Stimulated activated CD8-positive, alpha-beta memory T cell treated with anti-CD3 and anti-CD28 coated beads, Interleukin-7, amount 100 ng/mL, for 4 hours (primary cell): ENCODE data around the gene SENP1.

Source experiments
- DNase-seq, 2 donors: peaks; one replicate each; pipeline ENCODE4 v3.0.0-alpha.2; 2020; ENCODE audit warnings: low read depth in 2 of 2

SENP1 gene

DNA sequence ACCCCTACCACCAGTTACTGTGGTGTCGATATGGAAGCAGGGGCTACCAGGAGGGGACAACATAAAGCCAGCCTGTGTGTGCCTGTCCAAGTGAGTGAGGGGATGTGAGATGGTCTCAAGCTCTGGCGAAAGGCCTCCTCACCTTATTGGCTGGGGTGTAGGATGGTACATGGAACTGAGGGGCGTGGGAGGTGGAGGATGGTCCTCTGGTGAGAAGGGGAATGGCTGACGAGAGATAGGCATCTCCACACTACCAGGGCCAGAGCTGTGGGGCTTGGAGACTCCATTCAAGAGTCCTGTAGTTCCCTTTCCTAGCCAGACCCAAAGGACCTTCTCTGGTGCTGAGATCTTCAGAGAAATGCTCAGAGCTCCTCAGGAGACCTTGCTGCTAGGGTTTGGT is 69.1 kb downstream of the SENP1 start:
- no peak for DNase-seq

DNA sequence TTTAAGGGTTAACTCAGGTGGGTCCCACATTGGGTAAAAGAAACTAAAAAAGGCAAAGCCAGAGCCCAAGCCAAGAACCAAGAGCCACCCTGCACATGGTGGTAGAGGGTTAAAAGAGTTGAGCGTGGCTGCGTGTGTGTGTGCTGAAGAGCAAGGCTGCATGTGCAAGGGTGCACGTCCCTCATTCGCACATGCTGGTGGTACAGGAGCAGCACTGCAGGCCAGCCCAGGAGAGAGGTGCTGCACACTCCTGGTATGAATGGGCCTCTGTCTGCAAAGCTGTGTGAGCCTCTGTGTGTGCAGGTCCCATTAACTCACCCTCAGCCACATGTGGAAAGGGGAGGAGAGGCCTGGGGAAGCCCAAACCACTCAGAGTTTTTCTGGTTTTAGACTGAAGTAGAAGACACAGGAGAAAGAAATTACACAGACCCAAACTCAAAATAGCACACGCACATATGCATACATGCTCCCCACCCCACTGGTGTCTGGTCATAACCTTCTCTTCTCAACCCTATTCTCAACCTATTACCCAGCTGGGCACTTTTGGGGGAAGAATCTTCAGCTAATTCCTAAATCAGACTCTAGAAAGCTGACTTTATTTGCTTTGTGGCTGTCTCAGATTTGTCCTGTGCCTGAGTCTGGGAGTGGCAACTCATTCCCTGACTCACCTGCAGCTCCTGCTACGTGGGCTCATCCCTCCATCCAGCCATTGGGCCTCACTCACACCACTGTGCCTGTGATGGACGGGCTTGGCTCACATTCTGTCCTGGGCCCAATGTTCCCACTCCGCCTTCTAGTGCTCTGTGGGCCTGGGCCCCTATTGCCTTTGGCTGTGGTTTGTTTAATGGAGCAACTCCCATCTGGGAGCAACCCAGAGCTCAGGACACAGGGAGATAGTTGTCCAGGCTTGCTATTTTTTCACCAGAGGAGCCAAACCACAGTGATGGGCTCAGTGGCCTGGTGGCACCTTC is 70.8 kb downstream of the SENP1 start:
- DNase-seq = no peak

- no peak for DNase-seq
Observed at GRCh38 chr12:48033451-48033850, 72.4 kb downstream of the SENP1 start.

GRCh38 chr12:48032597-48032996 is 73.3 kb downstream of the SENP1 start:
- no peak for DNase-seq

- no peak for DNase-seq
Observed at GRCh38 chr12:48031135-48031960, 74.5 kb downstream of the SENP1 start.

DNA sequence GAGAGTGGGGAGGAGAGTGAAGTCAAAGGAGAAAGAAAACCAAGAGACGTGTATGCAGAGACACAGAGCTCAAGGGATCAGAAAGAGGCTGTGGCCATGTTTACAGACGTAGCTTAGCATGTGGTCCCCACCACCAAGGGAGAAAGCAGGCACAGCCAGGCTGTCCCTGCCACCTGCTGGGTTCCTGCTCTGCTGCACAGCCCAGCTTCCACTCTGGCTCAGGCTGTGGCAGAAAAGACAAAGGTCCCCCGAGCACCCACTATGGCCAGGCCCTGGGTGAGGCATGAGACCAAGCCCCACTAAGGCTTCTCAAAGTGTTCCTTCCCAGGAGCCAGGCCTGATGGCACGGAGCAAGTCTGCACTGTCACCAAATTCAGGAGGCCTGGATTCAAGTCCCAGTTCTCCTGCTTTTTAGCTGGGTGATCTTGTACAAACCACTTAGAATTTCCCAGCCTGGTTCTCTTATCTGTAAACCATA is 75.7 kb downstream of the SENP1 start:
- no peak for DNase-seq

- DNase-seq = no peak
Observed at GRCh38 chr12:48029491-48030172, 76.2 kb downstream of the SENP1 start.

DNA sequence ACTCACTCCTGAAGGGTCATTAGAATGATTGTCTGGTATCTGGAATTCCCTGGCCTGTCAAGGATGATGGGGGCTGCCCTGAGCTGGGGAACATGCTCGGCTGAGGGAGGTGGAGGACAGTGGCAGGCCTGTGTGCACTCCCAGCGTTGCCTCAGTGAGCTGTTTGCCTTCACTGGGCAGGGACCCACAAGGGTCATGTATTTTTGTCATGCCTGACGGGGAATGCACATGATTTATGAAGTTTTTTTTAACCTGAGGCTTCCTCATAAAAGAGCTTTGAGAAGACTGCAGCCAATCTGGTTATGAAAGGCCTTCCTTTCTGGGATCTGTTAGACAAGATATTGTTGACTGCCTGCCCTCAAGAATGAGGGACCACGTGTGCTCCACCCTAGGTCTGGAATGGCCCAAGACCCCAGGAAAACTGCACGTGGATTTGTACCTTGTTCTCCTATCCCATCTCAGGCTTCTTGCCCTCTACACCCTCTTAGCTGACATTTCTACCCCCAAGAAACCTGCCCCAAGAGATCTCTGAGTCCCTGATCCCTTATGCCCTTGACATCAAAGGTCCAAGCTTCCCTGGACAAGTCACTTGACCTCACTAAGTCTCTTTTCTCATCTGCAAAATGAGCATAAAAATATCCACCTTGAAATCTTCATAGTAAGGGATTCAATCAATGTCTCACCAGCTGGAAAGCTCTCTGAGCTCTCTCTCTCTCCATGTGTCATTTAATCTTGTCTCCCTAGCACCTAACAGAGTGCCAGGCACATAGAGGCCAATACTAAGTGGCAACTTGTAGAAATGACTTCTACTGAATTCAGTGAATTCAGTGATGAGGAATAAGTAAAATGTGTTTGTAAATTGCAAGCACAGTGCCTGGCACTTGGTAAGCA is 77.1 kb downstream of the SENP1 start:
- no peak for DNase-seq

GRCh38 chr12:48027183-48028002 is 78.5 kb downstream of the SENP1 start:
- DNase-seq = no peak

GRCh38 chr12:48026060-48026827 is 79.6 kb downstream of the SENP1 start:
- DNase-seq = no peak

- DNase-seq = no peak
Observed at GRCh38 chr12:48025281-48025680, 80.6 kb downstream of the SENP1 start.

- no peak for DNase-seq
Observed at GRCh38 chr12:48024735-48025134, 81.1 kb downstream of the SENP1 start.

GRCh38 chr12:48023386-48023785 is 82.5 kb downstream of the SENP1 start:
- no peak for DNase-seq

DNA sequence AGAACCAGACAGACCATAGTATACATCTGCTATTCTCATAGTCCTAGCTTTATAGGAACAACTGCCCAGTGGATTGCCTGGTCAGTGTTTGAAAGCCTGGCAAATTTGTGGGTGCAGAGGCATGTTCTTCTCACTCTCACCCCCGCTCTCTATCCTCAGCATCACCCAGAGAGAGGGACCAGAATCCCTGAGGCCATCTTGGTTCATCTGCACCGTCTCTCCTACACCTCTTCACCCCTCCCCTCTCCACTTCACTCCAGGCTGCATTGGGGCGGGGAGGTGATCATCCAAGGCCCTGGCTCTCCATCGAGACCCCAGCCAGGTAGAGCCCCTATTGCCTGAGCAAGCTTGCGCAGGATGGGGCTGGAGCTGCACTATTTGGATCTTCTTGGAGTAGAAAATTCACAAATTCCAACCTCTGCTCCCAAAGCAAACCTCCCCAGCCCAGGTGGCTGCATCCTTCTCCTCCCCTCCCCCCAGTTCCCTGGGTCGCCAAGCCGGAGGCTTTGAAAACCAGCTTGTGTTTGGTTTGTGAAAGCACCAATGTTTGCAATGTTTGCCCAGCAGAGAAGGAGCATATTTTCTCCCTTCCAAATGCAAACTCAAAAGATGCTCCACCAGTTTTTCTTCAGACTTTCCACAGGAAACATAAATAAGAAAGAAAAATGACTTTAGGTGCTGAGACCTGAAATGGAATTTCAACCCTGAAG is 83.0 kb downstream of the SENP1 start:
- no peak for DNase-seq

GRCh38 chr12:48022180-48022521 is 83.7 kb downstream of the SENP1 start:
- DNase-seq = no peak

DNA sequence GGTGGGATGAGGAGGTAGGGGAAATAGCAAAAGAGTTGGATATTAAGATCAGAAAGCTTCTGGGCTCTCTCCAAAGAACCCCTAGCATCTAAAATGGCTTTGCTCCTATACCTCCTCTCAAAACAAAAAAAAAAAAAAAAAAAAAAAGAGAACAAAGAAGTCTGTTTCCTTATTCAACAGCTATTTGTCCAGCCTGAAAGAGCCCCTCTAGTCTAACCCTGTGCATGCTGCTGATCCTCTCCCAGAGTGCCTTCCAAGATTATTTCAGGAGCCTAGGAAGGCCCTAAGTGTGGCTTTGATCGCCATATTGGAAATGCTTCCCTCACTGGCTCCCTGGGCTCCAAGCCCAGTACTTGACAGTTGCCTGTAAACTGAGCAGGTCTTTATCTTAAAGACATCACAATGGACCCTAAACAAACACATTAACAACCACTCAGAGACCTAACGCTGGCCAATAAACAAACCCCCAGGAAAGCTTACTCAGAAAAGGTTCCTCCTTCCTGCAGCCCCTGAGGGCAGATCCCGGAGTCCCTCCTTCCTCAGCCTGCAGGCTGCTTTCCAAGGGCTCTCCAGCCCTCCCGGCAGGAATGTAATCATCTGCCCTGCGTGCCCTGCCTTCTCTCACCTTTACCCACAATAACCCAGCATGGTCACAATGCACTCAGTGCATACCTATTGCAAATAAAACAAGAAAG is 84.2 kb downstream of the SENP1 start:
- no peak for DNase-seq

DNA sequence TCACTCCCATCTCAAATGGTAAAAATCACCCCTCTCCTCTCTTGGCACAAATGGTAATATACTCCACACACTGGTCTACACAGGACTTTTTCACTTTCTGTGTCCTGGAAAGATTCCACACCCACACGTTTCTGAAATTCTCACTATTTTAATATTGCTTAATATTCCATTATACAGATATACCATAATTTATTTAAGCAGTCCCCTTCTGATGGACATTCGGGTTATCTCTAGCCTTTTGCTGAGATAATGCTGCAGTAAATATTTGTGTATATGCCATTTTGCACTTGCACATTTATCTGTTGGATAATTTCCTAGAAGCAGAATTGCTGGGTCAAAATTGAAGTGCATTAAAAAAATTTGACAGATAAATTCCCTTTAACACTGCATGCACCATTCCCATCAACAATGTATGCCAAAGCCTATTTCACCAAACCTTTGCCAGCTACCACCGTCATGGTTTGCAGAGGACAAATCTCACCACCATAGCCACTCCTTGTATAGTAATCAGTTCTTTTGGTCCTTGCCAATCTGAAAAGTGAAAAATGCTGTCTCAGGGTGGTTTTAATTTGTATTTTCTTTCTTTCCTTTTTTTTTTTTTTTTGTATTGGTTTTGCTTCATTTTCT is 86.1 kb downstream of the SENP1 start:
- DNase-seq = no peak

DNA sequence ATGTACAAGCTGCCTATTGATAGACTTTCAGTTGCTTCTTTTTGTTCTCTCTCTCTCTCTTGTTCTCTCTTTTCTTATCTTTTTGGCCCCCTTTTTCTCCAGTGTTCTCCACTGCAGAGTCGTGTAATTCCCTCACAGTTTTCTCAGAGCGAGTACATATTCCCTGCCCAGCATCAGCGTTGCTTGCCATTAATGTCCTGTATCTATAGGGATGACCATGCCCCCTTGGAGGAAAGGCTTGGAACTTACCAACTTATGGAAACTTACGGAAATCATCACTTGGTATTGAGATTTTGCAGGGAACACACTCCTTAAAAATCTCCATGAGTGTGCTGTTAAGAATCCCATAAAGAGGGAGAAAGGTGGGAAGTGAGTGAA is 87.3 kb downstream of the SENP1 start:
- DNase-seq = no peak
